ENCODE measurements around the gene MBNL1. TPM values are rescaled to one million over a fixed set of nuclear protein-coding genes. Genes with fewer than 3 reads are reported as not detected.

The MBNL1 gene
- total RNA-seq, 6 experiments from 2014 or later: 49.9 to 89.6 (median 63.2) TPM

- intact Hi-C loops (cut with DNase I): no loop called here
- no peak for ATAC-seq
- no peak for DNase-seq
- 92% methylated on average over 3 of the region's 3 CpGs for WGBS (ENCODE audit: insufficient coverage, low coverage, low lambda C conversion rate, missing lambda C conversion rate)
- Histone ChIP-seq H3K36me3 (no peaks in the 10 kb centered on the region), H3K27me3 (no peaks in the 10 kb centered on the region), H3K4me1 (no peaks in the 10 kb centered on the region), H3K27ac (no peak overlapping the region), H3K4me3 (no peak overlapping the region), H3K9me3 (no peaks in the 10 kb centered on the region)
- TF ChIP-seq CTCF (IDR thresholded peaks at IDR 0.05) (no peak), POLR2A (IDR thresholded peaks at IDR 0.05) (no peak)
Observed at GRCh38 chr3:152472672-152472954, 203.9 kb downstream of the MBNL1 start.

GRCh38 chr3:152474585-152474984 is 205.9 kb downstream of the MBNL1 start:
- 70% methylated on average over 2 of the region's 2 CpGs for WGBS (ENCODE audit: insufficient coverage, low coverage, low lambda C conversion rate, missing lambda C conversion rate)
- Histone ChIP-seq H3K4me3 (no peak overlapping the region), H3K9me3 (no peaks in the 10 kb centered on the region), H3K4me1 (no peaks in the 10 kb centered on the region), H3K27ac (no peak overlapping the region), H3K27me3 (no peaks in the 10 kb centered on the region), H3K36me3 (no peaks in the 10 kb centered on the region)
- no peak for TF ChIP-seq POLR2A (IDR thresholded peaks at IDR 0.05)
- peak; percentile 43 to 58 (median 53) for TF ChIP-seq CTCF (IDR thresholded peaks at IDR 0.05)
- DNase-seq (no peak), ATAC-seq (peak; percentile 48 to 71 (median 68))
- intact Hi-C loops (cut with DNase I): no loop called here

- Histone ChIP-seq H3K4me1 (no peaks in the 10 kb centered on the region), H3K4me3 (no peak overlapping the region), H3K9me3 (no peaks in the 10 kb centered on the region), H3K27ac (no peak overlapping the region), H3K27me3 (no peaks in the 10 kb centered on the region), H3K36me3 (no peaks in the 10 kb centered on the region)
- no peak for ATAC-seq
- no peak for DNase-seq
- intact Hi-C loops (cut with DNase I): no loop called here
- 60% methylated on average over 2 of the region's 2 CpGs for WGBS (ENCODE audit: insufficient coverage, low coverage, low lambda C conversion rate, missing lambda C conversion rate)
- TF ChIP-seq CTCF (IDR thresholded peaks at IDR 0.05): no peak
- no peak for TF ChIP-seq POLR2A (IDR thresholded peaks at IDR 0.05)
Observed at GRCh38 chr3:152477422-152477821, 208.7 kb downstream of the MBNL1 start.

GRCh38 chr3:152480282-152480953 is 211.7 kb downstream of the MBNL1 start:
- no peaks in the 10 kb centered on the region for H3K4me1 ChIP-seq
- no peak for TF ChIP-seq CTCF (IDR thresholded peaks at IDR 0.05)
- no peak for TF ChIP-seq POLR2A (IDR thresholded peaks at IDR 0.05)
- H3K4me3 ChIP-seq: no peak overlapping the region
- H3K27ac ChIP-seq: no peak overlapping the region
- H3K36me3 ChIP-seq: no peaks in the 10 kb centered on the region
- DNase-seq (no peak), ATAC-seq (no peak)
- H3K27me3 ChIP-seq: no peaks in the 10 kb centered on the region
- intact Hi-C loops (cut with DNase I): no loop called here
- no peaks in the 10 kb centered on the region for H3K9me3 ChIP-seq
- WGBS (ENCODE audit: insufficient coverage, low coverage, low lambda C conversion rate, missing lambda C conversion rate): 26% methylated on average over 2 of the region's 2 CpGs

GRCh38 chr3:152486364-152486763 is 217.6 kb downstream of the MBNL1 start:
- ATAC-seq (no peak), DNase-seq (no peak)
- WGBS (ENCODE audit: insufficient coverage, low coverage, low lambda C conversion rate, missing lambda C conversion rate): 73% methylated on average over 1 of the region's 1 CpG
- Histone ChIP-seq H3K4me3 (no peak overlapping the region), H3K27me3 (no peaks in the 10 kb centered on the region), H3K4me1 (no peaks in the 10 kb centered on the region), H3K27ac (no peak overlapping the region), H3K9me3 (no peaks in the 10 kb centered on the region), H3K36me3 (no peaks in the 10 kb centered on the region)
- intact Hi-C loops (cut with DNase I): no loop called here
- no peak for TF ChIP-seq CTCF (IDR thresholded peaks at IDR 0.05)
- TF ChIP-seq POLR2A (IDR thresholded peaks at IDR 0.05): no peak
